GM23248 (cell line): Measurements from ENCODE around the gene SLC4A5. TPM values are rescaled to one million over a fixed set of nuclear protein-coding genes. Genes with fewer than 3 reads are reported as not detected.

Experiments used
- DNase-seq: peaks from one replicate; pipeline ENCODE4 v3.0.0-alpha.2; 2015
- H2AFZ ChIP-seq: fragments of 200-600 bp; sonication (generic); 2 replicates; pipeline ENCODE4 v1.6.1; 2016; ENCODE audit warnings: antibody characterized with exemption
- H3F3A ChIP-seq: fragments of 200-600 bp; sonication (generic); 2 replicates; pipeline ENCODE4 v1.6.1; 2016; ENCODE audit warnings: mild to moderate bottlenecking, antibody characterized with exemption, mixed run types; ENCODE audit not compliant: insufficient read depth
- H3K27ac ChIP-seq: fragments of 200-600 bp; sonication (generic); 2 replicates; pipeline ENCODE4 v1.5.1; 2016; ENCODE audit warnings: mild to moderate bottlenecking
- H3K27me3 ChIP-seq: fragments of 200-600 bp; sonication (generic); replicated peaks from 2 replicates; pipeline ENCODE4 v1.6.1; 2016; ENCODE audit warnings: mild to moderate bottlenecking; ENCODE audit not compliant: insufficient read depth
- H3K36me3 ChIP-seq: fragments of 200-600 bp; sonication (generic); 2 replicates; pipeline ENCODE4 v1.6.1; 2016; ENCODE audit warnings: low read depth, mild to moderate bottlenecking
- H3K4me1 ChIP-seq: fragments of 200-600 bp; sonication (generic); 2 replicates; pipeline ENCODE4 v1.6.1; 2016; ENCODE audit warnings: mild to moderate bottlenecking; ENCODE audit not compliant: insufficient read depth
- H3K4me2 ChIP-seq: fragments of 200-600 bp; sonication (generic); one replicate; pipeline ENCODE4 v1.6.1; 2016; ENCODE audit warnings: mild to moderate bottlenecking; ENCODE audit not compliant: unreplicated experiment
- H3K4me3 ChIP-seq: fragments of 200-600 bp; sonication (generic); 2 replicates; pipeline ENCODE4 v1.5.1; 2016; ENCODE audit warnings: mild to moderate bottlenecking
- H3K79me2 ChIP-seq: fragments of 200-600 bp; sonication (generic); 2 replicates; pipeline ENCODE4 v1.6.1; 2016; ENCODE audit warnings: mild to moderate bottlenecking; ENCODE audit not compliant: insufficient read depth
- H3K9ac ChIP-seq: fragments of 200-600 bp; sonication (generic); 2 replicates; pipeline ENCODE4 v1.6.1; 2016; ENCODE audit warnings: mild to moderate bottlenecking
- H3K9me2 ChIP-seq: fragments of 200-600 bp; sonication (generic); 2 replicates; pipeline ENCODE4 v1.6.1; 2016; ENCODE audit warnings: mixed run types, mild to moderate bottlenecking, moderate library complexity; ENCODE audit not compliant: insufficient read depth
- H3K9me3 ChIP-seq: fragments of 200-600 bp; sonication (generic); one replicate; pipeline ENCODE4 v1.6.1; 2017; ENCODE audit warnings: low read depth
- H4K20me1 ChIP-seq: fragments of 200-600 bp; sonication (generic); 2 replicates; pipeline ENCODE4 v1.6.0; 2016; ENCODE audit not compliant: insufficient read depth
- EZH2 ChIP-seq: fragments of 200-600 bp; sonication (generic); IDR thresholded peaks from 2 replicates; pipeline ENCODE4 v1.6.1; 2018; ENCODE audit warnings: antibody characterized with exemption, mild to moderate bottlenecking; ENCODE audit not compliant: insufficient read depth, poor library complexity, severe bottlenecking
- EZH2phosphoT487 ChIP-seq: fragments of 200-600 bp; sonication (generic); IDR thresholded peaks from 2 replicates; pipeline ENCODE4 v1.6.1; 2018; ENCODE audit warnings: antibody characterized with exemption, moderate library complexity, mild to moderate bottlenecking, low read depth; ENCODE audit not compliant: insufficient read depth
- WGBS, 2 experiments: methylation state at CpG; one replicate each; pipeline ENCODE4 v1.1.6; 2015 to 2017; ENCODE audit warnings: low lambda C conversion rate in 2 of 2, low coverage in 1 of 2; ENCODE audit errors: missing lambda C conversion rate in 2 of 2; 5-methylcytosine and 5-hydroxymethylcytosine counted together
- in situ Hi-C: fragments of 300-500 bp; cut with MboI; formaldehyde crosslinking; loops from 2 replicates; pipeline ENCODE4 v1.15.0; 2020
- polyA plus RNA-seq: library from polyadenylated mRNA; unstranded; fragments of >200 nt; fragmentation: Nextera tagmentation; extraction: Ambion mirVana; gene quantifications from 2 replicates; pipeline ENCODE4 v1.2.1, GENCODE V29; 2016
- total RNA-seq: library from RNA; depleted of rRNA; stranded (reverse); fragments of >200 nt; shearing (Covaris generic); gene quantifications from 2 replicates; pipeline ENCODE4 v1.2.3, GENCODE V29; 2014

Gene SLC4A5
- total and polyA plus RNA-seq, 2 experiments from 2014 or later, result 0.32 to 0.35 TPM

DNA sequence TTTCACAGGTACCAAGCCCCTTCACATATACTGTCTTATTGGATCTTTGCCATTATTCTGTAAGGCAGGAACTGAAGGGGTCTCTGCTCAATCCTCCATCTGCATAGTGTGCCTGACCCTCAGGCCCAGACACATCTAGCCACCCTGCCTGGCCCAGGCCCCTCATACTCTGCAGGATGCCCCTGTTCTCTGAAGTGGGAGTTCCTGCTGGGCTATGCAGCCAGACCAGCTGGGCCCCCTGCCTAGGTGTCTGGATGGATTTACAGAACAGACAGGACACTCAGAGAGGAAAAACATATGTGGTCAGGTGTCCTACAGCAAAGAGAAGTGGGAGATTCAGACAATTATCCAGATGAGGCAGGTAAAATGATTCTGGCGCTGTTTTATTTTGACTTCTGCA lies 42.0 kb downstream of the SLC4A5 start:
- no peaks in the 10 kb centered on the region for H3K79me2 ChIP-seq
- 96 to 100% methylated on average over 1 of the region's 1 CpG for WGBS, 2 experiments

DNA sequence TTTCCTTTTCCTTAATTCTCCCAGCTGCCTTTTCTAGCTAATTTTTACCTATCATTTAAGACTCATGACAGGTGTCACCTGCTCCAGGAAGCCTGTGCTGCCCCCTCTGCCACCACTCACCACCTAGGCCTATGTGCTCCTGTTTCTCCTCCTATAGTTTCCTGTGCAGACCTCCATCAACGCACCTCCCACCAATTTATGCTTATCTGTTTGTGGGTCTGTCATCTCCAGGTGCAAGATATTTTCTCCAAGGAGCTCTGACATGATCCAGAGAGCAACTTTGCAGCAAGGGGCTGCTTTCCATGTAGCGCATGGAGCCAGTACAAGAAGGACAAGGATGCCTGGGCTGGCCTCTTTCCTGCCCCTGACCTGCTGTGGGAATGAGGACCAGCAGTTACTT lies 42.7 kb downstream of the SLC4A5 start:
- H3K9me3 ChIP-seq, result no peaks in the 10 kb centered on the region
- in situ Hi-C loops, result no loop called here
- no peak overlapping the region for H3K27ac ChIP-seq
- H3K4me3 ChIP-seq, result no peak overlapping the region
- no peaks in the 10 kb centered on the region for H3K9me2 ChIP-seq
- DNase-seq, result no peak
- H3F3A ChIP-seq, result no peaks in the 10 kb centered on the region
- no peaks in the 10 kb centered on the region for H3K4me1 ChIP-seq
- 82 to 85% methylated on average over 2 of the region's 2 CpGs for WGBS, 2 experiments
- no peaks in the 10 kb centered on the region for H4K20me1 ChIP-seq
- H3K27me3 ChIP-seq, result no peaks in the 10 kb centered on the region
- H3K36me3 ChIP-seq, result no peaks in the 10 kb centered on the region
- no peak overlapping the region for H3K4me2 ChIP-seq
- no peak overlapping the region for H3K9ac ChIP-seq
- H3K79me2 ChIP-seq, result no peaks in the 10 kb centered on the region
- TF ChIP-seq EZH2, result no peak
- no peak for TF ChIP-seq EZH2phosphoT487
- no peak overlapping the region for H2AFZ ChIP-seq

More for the DNA sequence above, 42.0 kb downstream of the SLC4A5 start:
- H3K9ac ChIP-seq, result no peak overlapping the region
- no peak for DNase-seq
- H2AFZ ChIP-seq, result no peak overlapping the region
- no peak overlapping the region for H3K27ac ChIP-seq
- H3K9me3 ChIP-seq, result no peaks in the 10 kb centered on the region
- no peaks in the 10 kb centered on the region for H3K4me1 ChIP-seq
- H3K27me3 ChIP-seq, result no peaks in the 10 kb centered on the region
- H4K20me1 ChIP-seq, result no peaks in the 10 kb centered on the region
- H3F3A ChIP-seq, result no peaks in the 10 kb centered on the region
- in situ Hi-C loops, result no loop called here
- H3K36me3 ChIP-seq, result no peaks in the 10 kb centered on the region
- TF ChIP-seq EZH2phosphoT487 (no peak), EZH2 (no peak)
- no peaks in the 10 kb centered on the region for H3K9me2 ChIP-seq
- H3K4me2 ChIP-seq, result no peak overlapping the region
- no peak overlapping the region for H3K4me3 ChIP-seq

DNA sequence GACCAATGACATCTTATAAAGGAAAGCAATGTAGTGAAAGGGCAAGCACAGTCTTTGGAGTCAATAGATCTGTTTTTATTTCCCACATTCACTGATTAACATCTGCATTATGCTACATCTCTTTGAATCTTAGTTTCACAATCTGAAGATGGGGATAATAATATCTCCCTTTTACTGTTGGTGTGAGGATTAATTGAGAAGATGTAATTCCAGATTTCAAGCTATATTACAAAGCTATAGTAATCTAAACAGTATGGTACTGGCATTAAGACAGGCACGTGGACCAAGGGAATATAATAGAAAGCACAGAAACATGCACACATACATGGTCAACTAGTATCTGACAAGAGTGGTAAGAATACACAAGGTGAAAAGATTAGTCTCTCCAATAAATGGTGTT lies 45.3 kb downstream of the SLC4A5 start:
- Histone ChIP-seq H4K20me1 (no peaks in the 10 kb centered on the region), H2AFZ (no peak overlapping the region), H3K36me3 (no peaks in the 10 kb centered on the region), H3K79me2 (no peaks in the 10 kb centered on the region), H3K4me1 (no peaks in the 10 kb centered on the region), H3K9ac (no peak overlapping the region), H3K9me2 (no peaks in the 10 kb centered on the region), H3K4me2 (no peak overlapping the region), H3K27me3 (no peaks in the 10 kb centered on the region), H3K4me3 (no peak overlapping the region), H3K27ac (no peak overlapping the region), H3K9me3 (no peaks in the 10 kb centered on the region), H3F3A (no peaks in the 10 kb centered on the region)
- TF ChIP-seq EZH2phosphoT487, result no peak
- no peak for TF ChIP-seq EZH2
- in situ Hi-C loops, result no loop called here
- WGBS, 2 experiments, result 56 to 73% methylated on average over 1 of the region's 1 CpG
- DNase-seq, result no peak

DNA sequence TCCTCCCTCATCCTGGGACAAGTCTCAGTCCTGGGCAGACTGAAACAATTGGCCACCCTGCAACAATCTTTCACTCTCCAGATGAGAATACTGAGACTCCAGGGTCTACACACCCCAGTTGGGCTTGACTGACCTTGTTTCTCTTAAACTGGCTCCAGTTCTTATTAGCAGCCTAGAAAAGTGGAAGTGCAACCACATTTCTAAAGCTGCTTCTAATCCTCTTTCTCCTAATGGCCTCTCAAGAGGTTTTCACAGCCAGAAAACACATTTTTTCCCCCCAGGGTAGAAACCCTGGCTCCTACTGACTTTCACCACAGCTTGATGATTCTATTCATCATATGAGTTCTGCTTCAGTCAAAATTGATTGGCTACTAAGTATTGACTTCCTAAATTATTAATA lies 45.8 kb downstream of the SLC4A5 start:
- H3K27me3 ChIP-seq, result no peaks in the 10 kb centered on the region
- no peaks in the 10 kb centered on the region for H3K9me3 ChIP-seq
- H3K4me2 ChIP-seq, result no peak overlapping the region
- no peaks in the 10 kb centered on the region for H3K4me1 ChIP-seq
- H3K79me2 ChIP-seq, result no peaks in the 10 kb centered on the region
- in situ Hi-C loops, result no loop called here
- no peak overlapping the region for H2AFZ ChIP-seq
- no peak overlapping the region for H3K9ac ChIP-seq
- no peak overlapping the region for H3K27ac ChIP-seq
- no peaks in the 10 kb centered on the region for H4K20me1 ChIP-seq
- DNase-seq, result no peak
- no peaks in the 10 kb centered on the region for H3K9me2 ChIP-seq
- no peaks in the 10 kb centered on the region for H3F3A ChIP-seq
- H3K36me3 ChIP-seq, result no peaks in the 10 kb centered on the region
- no peak overlapping the region for H3K4me3 ChIP-seq
- TF ChIP-seq EZH2phosphoT487 (no peak), EZH2 (no peak)
